SU-DHL-6 (cell line): ENCODE data around the gene PIGK.

Source experiments
- H2AFZ ChIP-seq: fragments of 200-600 bp; sonication (generic); 2 replicates; pipeline ENCODE4 v1.6.1; 2014; ENCODE audit warnings: low read depth, mild to moderate bottlenecking, moderate library complexity, mixed read lengths, antibody characterized with exemption, low read length; ENCODE audit not compliant: severe bottlenecking
- H3F3A ChIP-seq: fragments of 200-600 bp; shearing (Covaris generic); 2 replicates; pipeline ENCODE4 v1.6.0; 2016; ENCODE audit warnings: antibody characterized with exemption, mild to moderate bottlenecking; ENCODE audit not compliant: insufficient read depth
- H3K27ac ChIP-seq: fragments of 200-600 bp; sonication (generic); 2 replicates; pipeline ENCODE4 v1.5.1; 2016; ENCODE audit warnings: low read depth, mild to moderate bottlenecking, low read length, moderate library complexity, mixed read lengths
- H3K27me3 ChIP-seq: fragments of 200-600 bp; sonication (generic), shearing (Covaris generic); 2 replicates; pipeline ENCODE4 v1.6.0; 2014; ENCODE audit warnings: mild to moderate bottlenecking, low read length
- H3K36me3 ChIP-seq: fragments of 200-600 bp; sonication (generic); 2 replicates; pipeline ENCODE4 v1.6.1; 2014; ENCODE audit warnings: mild to moderate bottlenecking, low read length, mixed read lengths
- H3K4me2 ChIP-seq: fragments of 300-600, 200-600 bp; shearing (Covaris generic), sonication (generic); 2 replicates; pipeline ENCODE4 v1.6.0; 2014; ENCODE audit warnings: low read length, low read depth, mild to moderate bottlenecking; ENCODE audit not compliant: poor library complexity, severe bottlenecking
- H3K4me3 ChIP-seq: fragments of 200-600 bp; sonication (generic); 2 replicates; pipeline ENCODE4 v1.5.1; 2014; ENCODE audit warnings: antibody characterized with exemption, low read length, mild to moderate bottlenecking, mixed read lengths; ENCODE audit not compliant: insufficient read depth, poor library complexity, severe bottlenecking
- H3K79me2 ChIP-seq: fragments of 200-600 bp; sonication (generic); 2 replicates; pipeline ENCODE4 v1.6.1; 2014; ENCODE audit warnings: mild to moderate bottlenecking, low read length, moderate library complexity; ENCODE audit not compliant: insufficient read depth
- H3K9ac ChIP-seq: fragments of 200-600 bp; sonication (generic); 2 replicates; pipeline ENCODE4 v1.7.0; 2014; ENCODE audit warnings: mild to moderate bottlenecking, low read length
- H3K9me2 ChIP-seq: fragments of 200-600 bp; sonication (generic); replicated peaks from 2 replicates; pipeline ENCODE4 v1.6.1; 2014; ENCODE audit warnings: low read length; ENCODE audit not compliant: insufficient read depth
- H3K9me3 ChIP-seq: fragments of 200-600 bp; sonication (generic); 2 replicates; pipeline ENCODE4 v1.6.1; 2014; ENCODE audit warnings: low read length, mixed read lengths; ENCODE audit not compliant: insufficient read depth
- H4K20me1 ChIP-seq: fragments of 200-600 bp; sonication (generic); 2 replicates; pipeline ENCODE4 v1.6.1; 2014; ENCODE audit warnings: low read depth, mild to moderate bottlenecking, antibody characterized with exemption, low read length, moderate library complexity, mixed read lengths
- CTCF ChIP-seq: fragments of 200-600 bp; sonication (generic); IDR thresholded peaks from one replicate; pipeline ENCODE4 v1.5.1; 2017; ENCODE audit warnings: antibody characterized with exemption, mild to moderate bottlenecking, low read length, moderate library complexity; ENCODE audit not compliant: insufficient read depth, poor library complexity, severe bottlenecking
- EZH2phosphoT487 ChIP-seq: fragments of 200-600 bp; sonication (generic), shearing (Covaris generic); conservative IDR thresholded peaks from 2 replicates; pipeline ENCODE4 v1.6.1; 2018; ENCODE audit warnings: mild to moderate bottlenecking, antibody characterized with exemption, low read length, moderate library complexity, mixed read lengths

The PIGK gene

GRCh38 chr1:77118712-77119111 is 100.5 kb downstream of the PIGK start:
- Histone ChIP-seq H3K9me2 (no peaks in the 10 kb centered on the region), H3K79me2 (no peaks in the 10 kb centered on the region), H3K27ac (no peak overlapping the region), H3K36me3 (no peaks in the 10 kb centered on the region), H3K9ac (no peak overlapping the region), H3K4me2 (no peak overlapping the region), H3K9me3 (no peaks in the 10 kb centered on the region), H2AFZ (no peak overlapping the region), H3F3A (no peaks in the 10 kb centered on the region), H3K27me3 (no peaks in the 10 kb centered on the region), H4K20me1 (no peaks in the 10 kb centered on the region), H3K4me3 (no peak overlapping the region)
- no peak for TF ChIP-seq EZH2phosphoT487
- TF ChIP-seq CTCF = no peak

DNA sequence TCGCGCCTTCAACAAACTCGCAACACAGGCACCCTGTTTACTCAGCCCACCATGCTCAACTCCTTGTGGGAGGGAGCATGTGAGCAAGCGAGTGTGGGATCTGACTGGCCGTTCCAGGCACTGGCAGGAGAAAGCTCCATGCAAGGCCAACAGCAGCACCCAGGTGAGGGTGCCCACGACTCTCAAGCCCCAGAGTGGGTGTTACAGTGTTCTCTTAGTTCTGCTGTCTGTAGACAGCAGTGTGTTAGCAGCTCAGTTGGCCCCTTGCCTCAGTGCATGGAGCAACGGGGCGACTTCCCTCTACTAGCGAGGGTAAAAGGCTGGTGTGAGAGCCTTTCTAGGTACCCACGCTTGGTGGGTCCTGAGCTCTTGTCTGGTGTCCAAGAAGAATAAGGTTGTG is 114.6 kb downstream of the PIGK start:
- Histone ChIP-seq H3K4me3 (no peak overlapping the region), H3F3A (no peaks in the 10 kb centered on the region), H3K27ac (no peak overlapping the region), H3K4me2 (no peak overlapping the region), H3K9ac (no peak overlapping the region), H3K9me3 (no peaks in the 10 kb centered on the region), H3K9me2 (no peaks in the 10 kb centered on the region), H3K36me3 (no peaks in the 10 kb centered on the region), H3K27me3 (no peaks in the 10 kb centered on the region), H2AFZ (no peak overlapping the region), H4K20me1 (no peaks in the 10 kb centered on the region), H3K79me2 (no peaks in the 10 kb centered on the region)
- no peak for TF ChIP-seq CTCF
- TF ChIP-seq EZH2phosphoT487 = no peak

- no peaks in the 10 kb centered on the region for H3K79me2 ChIP-seq
- TF ChIP-seq CTCF (no peak), EZH2phosphoT487 (no peak)
- no peak overlapping the region for H2AFZ ChIP-seq
- H3K27me3 ChIP-seq = no peaks in the 10 kb centered on the region
- H3F3A ChIP-seq = no peaks in the 10 kb centered on the region
- H4K20me1 ChIP-seq = no peaks in the 10 kb centered on the region
- H3K4me3 ChIP-seq = no peak overlapping the region
- no peaks in the 10 kb centered on the region for H3K9me2 ChIP-seq
- H3K9ac ChIP-seq = no peak overlapping the region
- H3K36me3 ChIP-seq = no peaks in the 10 kb centered on the region
- no peak overlapping the region for H3K4me2 ChIP-seq
- no peak overlapping the region for H3K27ac ChIP-seq
- no peaks in the 10 kb centered on the region for H3K9me3 ChIP-seq
These were observed 115.7 kb downstream of the PIGK start for GRCh38 chr1:77103486-77103885.

- no peaks in the 10 kb centered on the region for H4K20me1 ChIP-seq
- H3K9me2 ChIP-seq = no peaks in the 10 kb centered on the region
- no peak overlapping the region for H3K9ac ChIP-seq
- no peaks in the 10 kb centered on the region for H3K79me2 ChIP-seq
- H3K4me3 ChIP-seq = no peak overlapping the region
- H3K9me3 ChIP-seq = no peaks in the 10 kb centered on the region
- H3K27ac ChIP-seq = no peak overlapping the region
- TF ChIP-seq CTCF (no peak), EZH2phosphoT487 (no peak)
- H3K4me2 ChIP-seq = no peak overlapping the region
- no peaks in the 10 kb centered on the region for H3F3A ChIP-seq
- H2AFZ ChIP-seq = no peak overlapping the region
- H3K27me3 ChIP-seq = no peaks in the 10 kb centered on the region
- no peaks in the 10 kb centered on the region for H3K36me3 ChIP-seq
These were observed 118.4 kb downstream of the PIGK start for GRCh38 chr1:77100875-77101274.
